Activated CD8-positive, alpha-beta T cell treated with anti-CD3 and anti-CD28 coated beads for 36 hours (primary cell): ENCODE measurements around the gene RAD50. TPM values are rescaled to one million over a fixed set of nuclear protein-coding genes. Genes with fewer than 3 reads are reported as not detected.
A peak's percentile ranks its signal among the peaks of the same experiment; 100 is the strongest.

Experiments
- ATAC-seq: fragments of 200-7000 bp; cut with Tn5 transposase; one replicate; pipeline ENCODE4 v1.10.0; 2021; ENCODE audit warnings: mild to moderate bottlenecking, moderate library complexity
- CTCF ChIA-PET: fragments of 350-600 bp; sonication (Branson Sonifier 250); formaldehyde crosslinking; loops from one replicate; lab custom pipeline; 2021; ENCODE audit warnings: antibody characterized with exemption; lab: Charles Lee
- POLR2A ChIA-PET: fragments of 350-600 bp; sonication (Branson Sonifier 250); formaldehyde crosslinking; loops from one replicate; lab custom pipeline; 2021; ENCODE audit warnings: antibody characterized with exemption; lab: Charles Lee
- DNase-seq: peaks from one replicate; pipeline ENCODE4 v3.0.0-alpha.2; 2020
- H3K27ac Mint-ChIP-seq: one replicate; pipeline ENCODE4 v1.8.0; 2021; ENCODE audit warnings: mild to moderate bottlenecking, mixed read lengths
- H3K27me3 Mint-ChIP-seq: one replicate; pipeline ENCODE4 v1.8.0; 2021; ENCODE audit warnings: mixed read lengths
- H3K36me3 Mint-ChIP-seq: one replicate; pipeline ENCODE4 v1.8.0; 2021; ENCODE audit warnings: low read depth, mixed read lengths
- H3K4me1 Mint-ChIP-seq: one replicate; pipeline ENCODE4 v1.8.0; 2021; ENCODE audit warnings: low read depth, mixed read lengths
- H3K4me3 Mint-ChIP-seq: one replicate; pipeline ENCODE4 v1.8.0; 2021; ENCODE audit warnings: mild to moderate bottlenecking, moderate library complexity, mixed read lengths
- H3K9me3 Mint-ChIP-seq: one replicate; pipeline ENCODE4 v1.8.0; 2021; ENCODE audit warnings: mixed read lengths
- CTCF ChIP-seq: fragments of 200-600 bp; IDR thresholded peaks from one replicate; pipeline ENCODE4 v1.8.0; 2022; ENCODE audit warnings: antibody characterized with exemption, mild to moderate bottlenecking
- intact Hi-C: fragments of 100-400 bp; cut with micrococcal nuclease; formaldehyde crosslinking; loops from one replicate; pipeline ENCODE4 v1.10.0; 2022
- total RNA-seq, 2 experiments: library from RNA; stranded (reverse); gene quantifications; one replicate each; pipeline ENCODE4 v1.2.3, GENCODE V29; 2021

RAD50 gene
- total RNA-seq, 2 experiments from 2014 or later = 46.4 to 48.9 TPM

DNA sequence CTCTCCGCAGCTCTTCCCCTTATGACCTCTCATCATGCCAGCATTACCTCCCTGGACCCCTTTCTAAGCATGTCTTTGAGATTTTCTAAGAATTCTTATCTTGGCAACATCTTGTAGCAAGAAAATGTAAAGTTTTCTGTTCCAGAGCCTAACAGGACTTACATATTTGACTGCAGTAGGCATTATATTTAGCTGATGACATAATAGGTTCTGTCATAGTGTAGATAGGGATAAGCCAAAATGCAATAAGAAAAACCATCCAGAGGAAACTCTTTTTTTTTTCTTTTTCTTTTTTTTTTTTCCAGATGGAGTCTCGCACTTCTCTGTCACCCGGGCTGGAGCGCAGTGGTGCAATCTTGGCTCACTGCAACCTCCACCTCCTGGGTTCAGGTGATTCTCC is 80.5 kb downstream of the RAD50 start:
- Mint-ChIP-seq H3K9me3 (no peaks in the 10 kb centered on the region), H3K27ac (peak overlapping the region; percentile 76), H3K4me3 (no peak overlapping the region), H3K27me3 (no peaks in the 10 kb centered on the region), H3K36me3 (peaks cover 42% of the 10 kb centered on the region), H3K4me1 (peaks cover 70% of the 10 kb centered on the region)
- DNase-seq (no peak), ATAC-seq (no peak)
- no peak for TF ChIP-seq CTCF
- intact Hi-C loops = loop anchor here (5.0 kb wide), 1 partner anchor 110 kb away; no protein-coding TSS in a partner anchor
- POLR2A ChIA-PET = interaction anchor here (0.6 to 10.6 kb wide), 4 partner anchors 21 to 111 kb away, joined by 3 to 102 read pairs (median 4); partner anchors contain the start of gene IL13
- CTCF ChIA-PET = interaction anchor here (1.3 to 2.8 kb wide), 3 partner anchors 14 to 193 kb away, joined by 3 to 9 read pairs (median 3); partner anchors contain the start of gene SHROOM1

GRCh38 chr5:132639706-132640130 is 82.9 kb downstream of the RAD50 start:
- CTCF ChIA-PET = interaction anchor here (0.8 to 6.4 kb wide), 7 partner anchors 8 to 253 kb away, joined by 3 to 41 read pairs (median 4); no protein-coding TSS in a partner anchor
- peak overlapping the region; percentile 93 for H3K27ac Mint-ChIP-seq
- TF ChIP-seq CTCF = no peak
- H3K27me3 Mint-ChIP-seq = no peaks in the 10 kb centered on the region
- intact Hi-C loops = loop anchor here (5.0 kb wide), 2 partner anchors 48 to 112 kb away; no protein-coding TSS in a partner anchor
- no peak overlapping the region for H3K4me3 Mint-ChIP-seq
- DNase-seq (peak; percentile 85), ATAC-seq (peak; percentile 67)
- POLR2A ChIA-PET = interaction anchor here (0.7 to 10.6 kb wide), 11 partner anchors 8 to 161 kb away, joined by 3 to 102 read pairs (median 3); partner anchors contain the start of genes IL13, IRF1 and KIF3A
- H3K9me3 Mint-ChIP-seq = no peaks in the 10 kb centered on the region
- peaks cover 51% of the 10 kb centered on the region for H3K36me3 Mint-ChIP-seq
- peaks cover 83% of the 10 kb centered on the region for H3K4me1 Mint-ChIP-seq

- POLR2A ChIA-PET = interaction anchor here (0.7 to 10.6 kb wide), 13 partner anchors 11 to 214 kb away, joined by 3 to 102 read pairs (median 4); partner anchors contain the start of genes IL13 and RAD50
- H3K4me1 Mint-ChIP-seq = peaks cover 74% of the 10 kb centered on the region
- intact Hi-C loops = loop anchor here (5.0 kb wide), 1 partner anchor 47 kb away; no protein-coding TSS in a partner anchor
- no peaks in the 10 kb centered on the region for H3K9me3 Mint-ChIP-seq
- no peak for ATAC-seq
- H3K27me3 Mint-ChIP-seq = no peaks in the 10 kb centered on the region
- H3K4me3 Mint-ChIP-seq = no peak overlapping the region
- CTCF ChIA-PET = interaction anchor here (0.9 to 6.4 kb wide), 7 partner anchors 20 to 180 kb away, joined by 3 to 41 read pairs (median 4); no protein-coding TSS in a partner anchor
- H3K36me3 Mint-ChIP-seq = peaks cover 55% of the 10 kb centered on the region
- peak overlapping the region; percentile 93 for H3K27ac Mint-ChIP-seq
- no peak for DNase-seq
- TF ChIP-seq CTCF = no peak
Measured at GRCh38 chr5:132640613-132641012, 83.8 kb downstream of the RAD50 start.

DNA sequence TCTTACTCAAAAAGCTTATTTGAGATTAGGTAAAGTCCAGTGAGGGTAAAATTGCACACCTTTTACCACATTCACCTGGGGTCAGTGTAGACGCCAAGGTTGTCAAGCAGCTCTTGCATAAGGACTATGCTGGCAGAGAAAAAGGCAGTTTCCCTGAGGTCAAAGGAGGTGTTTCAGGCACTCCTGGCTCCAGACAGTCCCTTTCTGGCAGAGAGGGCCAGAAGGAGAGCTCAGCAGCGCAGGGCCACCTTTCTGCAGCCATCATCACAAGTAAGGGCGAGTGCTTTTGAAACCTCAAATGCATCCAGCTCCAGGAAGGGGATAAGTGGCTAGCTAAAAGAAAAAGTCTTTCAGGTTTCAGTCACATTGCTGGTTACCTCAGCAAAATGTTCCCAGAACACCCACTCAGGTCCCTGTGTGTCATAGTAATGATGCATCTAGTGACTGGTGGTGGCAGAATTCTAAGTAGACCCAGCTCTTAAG is 84.5 kb downstream of the RAD50 start:
- no peaks in the 10 kb centered on the region for H3K9me3 Mint-ChIP-seq
- DNase-seq (peak; percentile 84), ATAC-seq (peak; percentile 64)
- peaks cover 57% of the 10 kb centered on the region for H3K36me3 Mint-ChIP-seq
- no peak for TF ChIP-seq CTCF
- no peaks in the 10 kb centered on the region for H3K27me3 Mint-ChIP-seq
- H3K27ac Mint-ChIP-seq = peak overlapping the region; percentile 93
- peaks cover 68% of the 10 kb centered on the region for H3K4me1 Mint-ChIP-seq
- intact Hi-C loops = loop anchor here (5.0 kb wide), 1 partner anchor 46 kb away; no protein-coding TSS in a partner anchor
- ChIA-PET POLR2A (interaction anchor here (0.6 to 10.6 kb wide), 13 partner anchors 11 to 1430 kb away, joined by 3 to 102 read pairs (median 4); partner anchors contain the start of genes IL13 and RAD50), CTCF (interaction anchor here (0.8 to 6.4 kb wide), 14 partner anchors 17 to 215 kb away, joined by 3 to 41 read pairs (median 4); partner anchors contain the start of genes IL13 and SHROOM1)
- H3K4me3 Mint-ChIP-seq = no peak overlapping the region
